ENCODE data around the gene KIAA1328. TPM values are rescaled to one million over a fixed set of nuclear protein-coding genes. Genes with fewer than 3 reads are reported as not detected.

KIAA1328 gene
- total RNA-seq, 4 donors from 2014 or later: 23.4 to 53.3 (median 26.8) TPM

- DNase-seq (ENCODE audit: low spot score in 2 of 2): no peak
- 54 to 58% methylated on average over 1 of the region's 1 CpG for WGBS, 2 donors
- Histone ChIP-seq H3K36me3 (peaks cover 0 to 16% (median 0%) of the 10 kb centered on the region in 3 donors), H3K27ac (no peak overlapping the region), H3K4me3 (no peak overlapping the region), H3K27me3 (no peaks in the 10 kb centered on the region), H3K4me1 (no peaks in the 10 kb centered on the region), H3K9me3 (no peaks in the 10 kb centered on the region)
- no peak for TF ChIP-seq EP300 (IDR thresholded peaks at IDR 0.05)
- TF ChIP-seq POLR2A (IDR thresholded peaks at IDR 0.05): no peak
- no peak for TF ChIP-seq CTCF (IDR thresholded peaks at IDR 0.05)
Observed at GRCh38 chr18:36887864-36888263, 58.9 kb downstream of the KIAA1328 start.

GRCh38 chr18:36888778-36889177 lies 59.9 kb downstream of the KIAA1328 start:
- Histone ChIP-seq H3K36me3 (peaks cover 0 to 18% (median 0%) of the 10 kb centered on the region in 3 donors), H3K27me3 (no peaks in the 10 kb centered on the region), H3K4me1 (no peaks in the 10 kb centered on the region), H3K27ac (no peak overlapping the region), H3K9me3 (no peaks in the 10 kb centered on the region), H3K4me3 (no peak overlapping the region)
- no peak for DNase-seq (ENCODE audit: low spot score in 2 of 2)
- TF ChIP-seq POLR2A (IDR thresholded peaks at IDR 0.05): no peak
- TF ChIP-seq CTCF (IDR thresholded peaks at IDR 0.05): no peak
- TF ChIP-seq EP300 (IDR thresholded peaks at IDR 0.05): no peak

- no peaks in the 10 kb centered on the region for H3K27me3 ChIP-seq
- 79 to 86% methylated on average over 1 of the region's 1 CpG for WGBS, 2 donors
- H3K36me3 ChIP-seq: peaks cover 0 to 24% (median 0%) of the 10 kb centered on the region in 3 donors
- H3K27ac ChIP-seq: no peak overlapping the region
- H3K4me1 ChIP-seq: no peaks in the 10 kb centered on the region
- H3K9me3 ChIP-seq: no peaks in the 10 kb centered on the region
- no peak for DNase-seq (ENCODE audit: low spot score in 2 of 2)
- H3K4me3 ChIP-seq: no peak overlapping the region
- TF ChIP-seq CTCF (IDR thresholded peaks at IDR 0.05): no peak
- no peak for TF ChIP-seq EP300 (IDR thresholded peaks at IDR 0.05)
- no peak for TF ChIP-seq POLR2A (IDR thresholded peaks at IDR 0.05)
Observed at GRCh38 chr18:36889321-36889720, 60.4 kb downstream of the KIAA1328 start.

GRCh38 chr18:36889742-36890141 lies 60.8 kb downstream of the KIAA1328 start:
- DNase-seq (ENCODE audit: low spot score in 2 of 2): no peak
- H3K4me1 ChIP-seq: no peaks in the 10 kb centered on the region
- TF ChIP-seq POLR2A (IDR thresholded peaks at IDR 0.05): no peak
- no peak for TF ChIP-seq CTCF (IDR thresholded peaks at IDR 0.05)
- no peak for TF ChIP-seq EP300 (IDR thresholded peaks at IDR 0.05)

GRCh38 chr18:36890598-36890997 lies 61.7 kb downstream of the KIAA1328 start:
- Histone ChIP-seq H3K27me3 (no peaks in the 10 kb centered on the region), H3K36me3 (peaks cover 0 to 27% (median 0%) of the 10 kb centered on the region in 3 donors), H3K4me1 (no peaks in the 10 kb centered on the region), H3K9me3 (no peaks in the 10 kb centered on the region), H3K27ac (no peak overlapping the region), H3K4me3 (no peak overlapping the region)
- TF ChIP-seq CTCF (IDR thresholded peaks at IDR 0.05) (no peak), POLR2A (IDR thresholded peaks at IDR 0.05) (no peak), EP300 (IDR thresholded peaks at IDR 0.05) (no peak)
- no peak for DNase-seq (ENCODE audit: low spot score in 2 of 2)
- 93 to 96% methylated on average over 3 of the region's 3 CpGs for WGBS, 2 donors

More at GRCh38 chr18:36889742-36890141, 60.8 kb downstream of the KIAA1328 start:
- H3K9me3 ChIP-seq: no peaks in the 10 kb centered on the region
- H3K27ac ChIP-seq: no peak overlapping the region
- no peaks in the 10 kb centered on the region for H3K27me3 ChIP-seq
- H3K4me3 ChIP-seq: no peak overlapping the region
- peaks cover 0 to 28% (median 0%) of the 10 kb centered on the region in 3 donors for H3K36me3 ChIP-seq

Measured in tibial nerve (tissue), 4 donors.